Right lobe of liver (tissue), 4 donors: ENCODE results near the gene CDH2.

ENCODE experiments used
- POLR2A ChIP-seq: fragments of 450-650 bp; IDR thresholded peaks from one replicate; pipeline ENCODE4 v1.6.1; 2017; ENCODE audit warnings: antibody characterized with exemption, mild to moderate bottlenecking
- TF ChIP-seq, protein P1 (sequence below), 4 donors: fragments of 200-600 bp in 3 of 4; fragments of 450-650 bp in 1 of 4; IDR thresholded peaks; one replicate each; pipeline versions ENCODE4 v1.5.1 to v1.8.0; 2016 to 2022; ENCODE audit warnings: antibody characterized with exemption in 4 of 4, mild to moderate bottlenecking in 2 of 4
- donor health status: DM: no; HTN: no; CAD: no.
- donor health status: DM: no; HTN: no; CAD: no.
- donor health status: DM: no; HTN: yes; CAD: no.

- TF ChIP-seq, protein P1, sequence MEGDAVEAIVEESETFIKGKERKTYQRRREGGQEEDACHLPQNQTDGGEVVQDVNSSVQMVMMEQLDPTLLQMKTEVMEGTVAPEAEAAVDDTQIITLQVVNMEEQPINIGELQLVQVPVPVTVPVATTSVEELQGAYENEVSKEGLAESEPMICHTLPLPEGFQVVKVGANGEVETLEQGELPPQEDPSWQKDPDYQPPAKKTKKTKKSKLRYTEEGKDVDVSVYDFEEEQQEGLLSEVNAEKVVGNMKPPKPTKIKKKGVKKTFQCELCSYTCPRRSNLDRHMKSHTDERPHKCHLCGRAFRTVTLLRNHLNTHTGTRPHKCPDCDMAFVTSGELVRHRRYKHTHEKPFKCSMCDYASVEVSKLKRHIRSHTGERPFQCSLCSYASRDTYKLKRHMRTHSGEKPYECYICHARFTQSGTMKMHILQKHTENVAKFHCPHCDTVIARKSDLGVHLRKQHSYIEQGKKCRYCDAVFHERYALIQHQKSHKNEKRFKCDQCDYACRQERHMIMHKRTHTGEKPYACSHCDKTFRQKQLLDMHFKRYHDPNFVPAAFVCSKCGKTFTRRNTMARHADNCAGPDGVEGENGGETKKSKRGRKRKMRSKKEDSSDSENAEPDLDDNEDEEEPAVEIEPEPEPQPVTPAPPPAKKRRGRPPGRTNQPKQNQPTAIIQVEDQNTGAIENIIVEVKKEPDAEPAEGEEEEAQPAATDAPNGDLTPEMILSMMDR (IDR thresholded peaks at IDR 0.05) = no peak
- TF ChIP-seq POLR2A = no peak
Measured at GRCh38 chr18:27969206-27969605, 207.7 kb downstream of the CDH2 start.
